ENCODE data around the gene ST7.

ST7 gene

GRCh38 chr7:117157241-117158209 is 204.2 kb downstream of the ST7 start:
- Histone ChIP-seq H3K27me3 (replicated peaks; ENCODE audit: control insufficient read depth, insufficient read depth, low read length) (no peaks in the 10 kb centered on the region), H3K4me3 (replicated peaks; ENCODE audit: low read depth, low read length) (no peak overlapping the region), H3K36me3 (ENCODE audit: control insufficient read depth, insufficient read depth, low read length) (peaks cover 3% of the 10 kb centered on the region)
- no peak for DNase-seq (ENCODE audit: extremely low read depth, insufficient read length)
- no peak for TF ChIP-seq CTCF (IDR thresholded peaks at IDR 0.05; ENCODE audit: insufficient read depth, low read length, poor library complexity, severe bottlenecking)

GRCh38 chr7:117158941-117159697 is 205.8 kb downstream of the ST7 start:
- Histone ChIP-seq H3K4me3 (replicated peaks; ENCODE audit: low read depth, low read length) (no peak overlapping the region), H3K27me3 (replicated peaks; ENCODE audit: control insufficient read depth, insufficient read depth, low read length) (no peaks in the 10 kb centered on the region), H3K36me3 (ENCODE audit: control insufficient read depth, insufficient read depth, low read length) (peaks cover 2% of the 10 kb centered on the region)
- no peak for TF ChIP-seq CTCF (IDR thresholded peaks at IDR 0.05; ENCODE audit: insufficient read depth, low read length, poor library complexity, severe bottlenecking)
- DNase-seq (ENCODE audit: extremely low read depth, insufficient read length), result no peak

GRCh38 chr7:117163101-117163500 is 209.8 kb downstream of the ST7 start:
- Histone ChIP-seq H3K27me3 (replicated peaks; ENCODE audit: control insufficient read depth, insufficient read depth, low read length) (no peaks in the 10 kb centered on the region), H3K4me3 (replicated peaks; ENCODE audit: low read depth, low read length) (no peak overlapping the region), H3K36me3 (ENCODE audit: control insufficient read depth, insufficient read depth, low read length) (no peaks in the 10 kb centered on the region)
- no peak for TF ChIP-seq CTCF (IDR thresholded peaks at IDR 0.05; ENCODE audit: insufficient read depth, low read length, poor library complexity, severe bottlenecking)
- no peak for DNase-seq (ENCODE audit: extremely low read depth, insufficient read length)

- DNase-seq (ENCODE audit: extremely low read depth, insufficient read length), result no peak
- H3K4me3 ChIP-seq (replicated peaks; ENCODE audit: low read depth, low read length), result no peak overlapping the region
These were observed 211.3 kb downstream of the ST7 start for GRCh38 chr7:117164620-117165019.

GRCh38 chr7:117165656-117166055 is 212.4 kb downstream of the ST7 start:
- DNase-seq (ENCODE audit: extremely low read depth, insufficient read length), result no peak
- no peak overlapping the region for H3K4me3 ChIP-seq (replicated peaks; ENCODE audit: low read depth, low read length)
- no peaks in the 10 kb centered on the region for H3K36me3 ChIP-seq (ENCODE audit: control insufficient read depth, insufficient read depth, low read length)
- TF ChIP-seq CTCF (IDR thresholded peaks at IDR 0.05; ENCODE audit: insufficient read depth, low read length, poor library complexity, severe bottlenecking), result no peak
- no peaks in the 10 kb centered on the region for H3K27me3 ChIP-seq (replicated peaks; ENCODE audit: control insufficient read depth, insufficient read depth, low read length)

More at GRCh38 chr7:117164620-117165019, 211.3 kb downstream of the ST7 start:
- Histone ChIP-seq H3K27me3 (replicated peaks; ENCODE audit: control insufficient read depth, insufficient read depth, low read length) (no peaks in the 10 kb centered on the region), H3K36me3 (ENCODE audit: control insufficient read depth, insufficient read depth, low read length) (no peaks in the 10 kb centered on the region)
- TF ChIP-seq CTCF (IDR thresholded peaks at IDR 0.05; ENCODE audit: insufficient read depth, low read length, poor library complexity, severe bottlenecking), result no peak
